SJCRH30 (cell line): ENCODE measurements around the gene LRRC27. TPM values are rescaled to one million over a fixed set of nuclear protein-coding genes. Genes with fewer than 3 reads are reported as not detected.
A peak's percentile ranks its signal among the peaks of the same experiment; 100 is the strongest.

Source experiments
- DNase-seq, 2 experiments: peaks; one replicate each; pipeline ENCODE4 v3.0.0-alpha.2; 2015 to 2020
- H3K27ac ChIP-seq: fragments of 250-450 bp; sonication (Bioruptor Pico); 2 replicates; pipeline ENCODE4 v1.5.1; 2020; ENCODE audit warnings: mild to moderate bottlenecking, moderate library complexity
- H3K27me3 ChIP-seq: fragments of 250-450 bp; sonication (Bioruptor Pico); 2 replicates; pipeline ENCODE4 v1.5.1; 2020; ENCODE audit warnings: mild to moderate bottlenecking, moderate library complexity
- H3K36me3 ChIP-seq: fragments of 250-450 bp; sonication (Bioruptor Pico); 2 replicates; pipeline ENCODE4 v1.5.1; 2020; ENCODE audit warnings: mild to moderate bottlenecking, moderate library complexity
- H3K4me1 ChIP-seq: fragments of 250-450 bp; sonication (Bioruptor Pico); 2 replicates; pipeline ENCODE4 v1.5.1; 2020; ENCODE audit warnings: mild to moderate bottlenecking, moderate library complexity
- H3K4me3 ChIP-seq: fragments of 250-450 bp; sonication (Bioruptor Pico); 2 replicates; pipeline ENCODE4 v1.5.1; 2020; ENCODE audit warnings: mild to moderate bottlenecking, moderate library complexity
- H3K9me3 ChIP-seq: fragments of 250-450 bp; sonication (Bioruptor Pico); replicated peaks from 2 replicates; pipeline ENCODE4 v1.5.1; 2020; ENCODE audit warnings: mild to moderate bottlenecking, moderate library complexity
- total RNA-seq: library from RNA; depleted of rRNA; stranded (reverse); fragments of >200 nt; shearing (Covaris generic); gene quantifications from 2 replicates; pipeline ENCODE4 v1.2.3, GENCODE V29; 2014

Gene LRRC27
- total RNA-seq, 1 experiment from 2014 or later: 1.8 TPM

DNA sequence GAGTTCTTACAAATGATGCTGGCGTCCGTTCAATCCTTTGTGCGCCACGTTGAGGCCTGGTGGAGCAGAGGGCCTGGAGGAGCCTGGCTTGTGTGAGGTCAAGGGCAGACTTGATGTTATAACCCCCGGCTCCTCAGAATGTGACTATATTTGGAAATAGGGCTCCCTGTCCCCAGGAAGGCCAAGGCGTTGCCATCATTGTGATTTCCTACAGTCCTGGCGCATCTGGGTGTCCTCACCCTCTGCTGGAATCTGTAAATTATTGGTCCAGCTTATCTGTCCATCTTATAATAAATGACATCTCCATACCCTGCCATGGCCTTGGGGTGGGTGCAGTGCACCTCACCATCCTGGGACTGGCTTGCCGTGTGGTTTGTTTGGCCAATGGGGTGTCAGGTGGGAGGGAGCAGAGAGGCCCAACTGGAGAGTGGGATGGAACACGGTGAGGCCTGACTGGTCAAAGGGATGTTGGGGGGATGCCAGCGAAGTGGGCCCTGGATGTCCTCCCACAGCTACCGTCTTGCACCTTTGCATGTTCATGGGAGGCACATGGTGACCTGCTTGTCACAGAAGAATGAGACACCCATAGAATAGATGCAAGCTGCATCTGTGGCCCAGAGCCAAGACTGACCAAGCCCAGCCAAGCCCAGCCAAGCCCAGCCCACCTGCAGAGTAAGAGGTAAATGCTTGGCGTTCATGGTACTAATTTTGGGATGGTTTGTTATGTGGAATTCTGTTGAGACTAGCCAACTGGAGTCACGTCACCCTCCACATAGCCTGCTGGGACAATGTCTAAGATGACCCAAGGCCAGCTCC is 11.1 kb upstream of the LRRC27 start:
- Histone ChIP-seq H3K9me3 (no peaks in the 10 kb centered on the region), H3K36me3 (no peaks in the 10 kb centered on the region), H3K4me3 (no peak overlapping the region), H3K27me3 (no peaks in the 10 kb centered on the region), H3K27ac (peak overlapping the region; percentile 50), H3K4me1 (peaks cover 3% of the 10 kb centered on the region; the same call in 1 of the 2 replicates)
- DNase-seq: no peak

DNA sequence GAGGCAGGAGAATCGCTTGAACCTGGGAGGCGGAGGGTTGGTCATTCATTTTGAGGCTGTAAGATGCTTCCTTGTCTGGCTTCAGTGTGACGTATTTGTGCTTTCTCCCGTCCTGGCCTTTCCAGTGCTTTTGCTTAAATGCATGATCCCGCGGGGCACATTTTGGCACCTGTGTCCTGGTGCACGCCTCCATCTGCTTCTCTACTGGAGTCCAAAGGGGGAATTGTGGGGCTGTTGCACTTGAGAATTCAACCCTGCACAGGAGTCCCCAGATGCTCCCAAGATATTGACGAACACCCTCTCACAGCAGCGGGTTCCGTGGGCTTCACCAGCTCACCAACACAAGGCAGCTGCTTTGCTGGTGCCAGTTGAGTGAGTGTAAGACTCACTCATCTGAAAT is 10.3 kb upstream of the LRRC27 start:
- Histone ChIP-seq H3K36me3 (no peaks in the 10 kb centered on the region), H3K4me1 (peaks cover 3% of the 10 kb centered on the region; the same call in 1 of the 2 replicates), H3K27me3 (no peaks in the 10 kb centered on the region), H3K9me3 (no peaks in the 10 kb centered on the region), H3K27ac (no peak overlapping the region), H3K4me3 (no peak overlapping the region)
- no peak for DNase-seq

DNA sequence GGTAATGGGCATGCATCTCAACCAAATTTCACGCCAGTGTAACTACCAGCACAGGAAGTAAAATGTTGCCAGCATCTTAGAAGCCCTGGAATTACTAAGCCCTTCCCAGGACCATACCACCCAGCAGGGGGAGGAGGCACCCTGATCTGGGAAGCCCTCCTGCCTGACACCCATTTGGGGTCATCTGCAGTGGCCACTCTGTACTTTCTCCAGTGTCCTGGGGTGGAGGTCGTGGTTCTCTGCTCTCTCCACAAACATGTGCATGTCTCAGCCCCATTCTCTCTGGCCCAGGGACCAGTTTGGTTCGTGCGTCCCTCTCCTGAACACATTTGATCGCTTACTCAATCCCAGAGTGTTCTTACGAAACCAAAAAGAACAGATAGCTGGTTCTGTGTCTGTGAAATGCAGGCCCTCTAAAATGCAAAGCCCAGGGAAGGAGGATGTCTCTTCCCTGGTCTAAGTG is 9.4 kb upstream of the LRRC27 start:
- DNase-seq: no peak
- no peak overlapping the region for H3K27ac ChIP-seq
- no peaks in the 10 kb centered on the region for H3K27me3 ChIP-seq
- no peaks in the 10 kb centered on the region for H3K9me3 ChIP-seq
- peaks cover 3% of the 10 kb centered on the region; the same call in 1 of the 2 replicates for H3K4me1 ChIP-seq
- H3K4me3 ChIP-seq: no peak overlapping the region
- H3K36me3 ChIP-seq: no peaks in the 10 kb centered on the region

DNA sequence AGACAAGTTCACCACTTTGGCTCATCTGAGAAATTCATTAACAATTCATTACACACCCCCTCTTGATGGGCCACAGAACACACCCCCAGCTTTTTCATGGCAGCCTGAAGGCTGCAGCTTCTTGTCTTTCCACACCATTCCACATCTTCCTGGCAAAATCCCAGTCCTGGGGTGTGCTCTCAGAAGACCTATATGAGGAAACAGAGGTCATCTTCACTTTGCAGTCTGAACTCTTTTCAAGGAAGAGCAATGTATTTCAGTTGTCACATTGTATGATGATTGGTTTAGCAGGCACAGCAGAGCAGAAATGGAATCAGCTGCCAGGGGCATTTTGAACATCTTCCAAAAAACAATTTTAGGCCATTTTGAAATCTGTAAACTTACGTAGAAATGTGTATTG is 7.8 kb upstream of the LRRC27 start:
- Histone ChIP-seq H3K4me1 (peaks cover 3% of the 10 kb centered on the region; the same call in 1 of the 2 replicates), H3K4me3 (no peak overlapping the region), H3K36me3 (no peaks in the 10 kb centered on the region), H3K27me3 (no peaks in the 10 kb centered on the region), H3K9me3 (no peaks in the 10 kb centered on the region), H3K27ac (no peak overlapping the region)
- no peak for DNase-seq

DNA sequence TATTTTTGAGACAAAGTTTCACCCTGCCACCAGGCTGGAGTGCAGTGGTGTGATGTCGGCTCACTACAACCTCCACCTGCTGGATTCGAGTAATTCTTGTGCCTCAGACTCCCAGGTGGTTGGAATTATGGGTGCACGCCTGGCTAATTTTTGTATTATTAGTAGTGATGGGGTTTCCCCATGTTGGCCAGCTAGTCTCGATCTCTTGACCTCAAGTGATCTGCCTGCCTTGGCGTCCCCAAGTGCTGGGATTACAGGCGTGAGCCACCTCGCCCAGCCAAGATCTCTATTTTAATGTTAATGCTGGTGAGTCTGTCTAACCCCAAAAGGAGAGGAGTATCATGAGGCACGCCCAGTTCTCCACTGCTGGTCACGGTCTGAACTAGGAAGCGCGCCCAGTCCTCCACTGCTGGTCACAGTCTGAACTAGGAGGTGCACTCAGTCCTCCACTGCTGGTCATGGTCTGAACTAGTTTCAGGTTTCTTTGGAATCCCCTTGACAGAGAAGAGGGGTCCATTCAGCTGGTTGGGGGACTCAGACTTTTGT is 5.6 kb upstream of the LRRC27 start:
- no peaks in the 10 kb centered on the region for H3K27me3 ChIP-seq

DNA sequence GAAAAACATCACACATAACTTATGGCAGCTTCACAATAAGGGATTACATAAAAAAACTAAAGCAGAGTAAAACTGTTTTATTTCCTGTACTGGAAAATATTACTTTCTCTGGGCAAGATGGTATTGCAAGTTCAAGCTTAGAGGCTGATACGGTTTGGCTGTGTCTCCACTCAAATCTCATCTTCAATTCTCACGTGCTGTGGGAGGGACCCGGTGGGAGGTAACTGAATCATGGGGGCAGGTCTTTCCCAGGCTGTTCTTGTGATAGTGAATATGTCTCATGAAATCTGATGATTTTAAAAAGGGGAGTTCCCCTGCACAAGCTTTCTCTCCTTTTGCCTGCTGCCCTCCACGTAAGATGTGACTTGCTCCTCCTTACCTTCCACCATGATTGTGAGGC is 5.1 kb upstream of the LRRC27 start:
- DNase-seq: no peak
- Histone ChIP-seq H3K27ac (no peak overlapping the region), H3K4me1 (no peaks in the 10 kb centered on the region), H3K27me3 (no peaks in the 10 kb centered on the region), H3K36me3 (no peaks in the 10 kb centered on the region), H3K9me3 (no peaks in the 10 kb centered on the region), H3K4me3 (no peak overlapping the region)

More for the DNA sequence above, 5.6 kb upstream of the LRRC27 start:
- H3K4me3 ChIP-seq: no peak overlapping the region
- no peaks in the 10 kb centered on the region for H3K4me1 ChIP-seq
- no peak for DNase-seq
- H3K27ac ChIP-seq: no peak overlapping the region
- no peaks in the 10 kb centered on the region for H3K36me3 ChIP-seq
- H3K9me3 ChIP-seq: no peaks in the 10 kb centered on the region

DNA sequence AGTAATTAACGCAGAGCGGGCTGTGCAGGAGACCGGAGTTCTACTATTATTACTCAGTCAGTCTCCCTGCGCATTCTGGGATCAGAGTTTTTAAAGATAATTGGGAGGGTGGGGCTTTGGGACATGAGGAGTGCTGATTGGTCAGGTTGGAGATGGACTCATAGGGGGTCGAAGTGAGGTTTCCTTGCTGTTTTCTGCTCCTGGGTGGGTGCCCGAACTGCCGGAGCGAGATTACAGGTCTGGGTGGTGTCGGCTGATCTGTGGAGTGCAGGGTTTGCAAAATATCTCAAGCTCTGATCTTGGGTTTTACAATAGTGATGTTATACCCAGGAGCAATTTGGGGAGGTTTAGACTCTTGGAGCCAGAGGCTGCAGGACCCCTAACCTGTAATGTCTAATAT is 3.9 kb upstream of the LRRC27 start:
- Histone ChIP-seq H3K27ac (no peak overlapping the region), H3K4me3 (no peak overlapping the region), H3K4me1 (no peaks in the 10 kb centered on the region), H3K27me3 (no peaks in the 10 kb centered on the region), H3K36me3 (no peaks in the 10 kb centered on the region), H3K9me3 (no peaks in the 10 kb centered on the region)
- DNase-seq: no peak

DNA sequence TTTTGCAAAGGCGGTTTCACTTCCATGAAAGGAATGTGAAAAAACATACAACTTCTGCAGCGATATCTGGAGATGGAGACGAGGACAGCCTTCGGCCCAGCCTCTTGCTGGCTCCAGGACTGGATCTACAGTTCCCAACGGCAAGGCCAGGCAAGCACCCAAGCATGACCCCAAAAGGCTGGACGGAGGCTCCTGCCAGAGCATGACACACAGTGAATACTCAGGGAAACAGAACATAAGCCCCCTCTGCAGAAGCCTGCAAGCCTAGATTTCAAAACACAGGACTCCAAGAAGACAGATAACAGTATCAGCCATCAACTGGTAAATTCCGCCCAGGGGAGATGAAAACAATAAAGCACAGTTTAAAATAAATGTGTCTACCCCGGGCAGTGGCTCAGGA is 3.3 kb upstream of the LRRC27 start:
- Histone ChIP-seq H3K27ac (no peak overlapping the region), H3K4me1 (no peaks in the 10 kb centered on the region), H3K36me3 (no peaks in the 10 kb centered on the region), H3K4me3 (no peak overlapping the region), H3K9me3 (no peaks in the 10 kb centered on the region), H3K27me3 (no peaks in the 10 kb centered on the region)
- DNase-seq: no peak

DNA sequence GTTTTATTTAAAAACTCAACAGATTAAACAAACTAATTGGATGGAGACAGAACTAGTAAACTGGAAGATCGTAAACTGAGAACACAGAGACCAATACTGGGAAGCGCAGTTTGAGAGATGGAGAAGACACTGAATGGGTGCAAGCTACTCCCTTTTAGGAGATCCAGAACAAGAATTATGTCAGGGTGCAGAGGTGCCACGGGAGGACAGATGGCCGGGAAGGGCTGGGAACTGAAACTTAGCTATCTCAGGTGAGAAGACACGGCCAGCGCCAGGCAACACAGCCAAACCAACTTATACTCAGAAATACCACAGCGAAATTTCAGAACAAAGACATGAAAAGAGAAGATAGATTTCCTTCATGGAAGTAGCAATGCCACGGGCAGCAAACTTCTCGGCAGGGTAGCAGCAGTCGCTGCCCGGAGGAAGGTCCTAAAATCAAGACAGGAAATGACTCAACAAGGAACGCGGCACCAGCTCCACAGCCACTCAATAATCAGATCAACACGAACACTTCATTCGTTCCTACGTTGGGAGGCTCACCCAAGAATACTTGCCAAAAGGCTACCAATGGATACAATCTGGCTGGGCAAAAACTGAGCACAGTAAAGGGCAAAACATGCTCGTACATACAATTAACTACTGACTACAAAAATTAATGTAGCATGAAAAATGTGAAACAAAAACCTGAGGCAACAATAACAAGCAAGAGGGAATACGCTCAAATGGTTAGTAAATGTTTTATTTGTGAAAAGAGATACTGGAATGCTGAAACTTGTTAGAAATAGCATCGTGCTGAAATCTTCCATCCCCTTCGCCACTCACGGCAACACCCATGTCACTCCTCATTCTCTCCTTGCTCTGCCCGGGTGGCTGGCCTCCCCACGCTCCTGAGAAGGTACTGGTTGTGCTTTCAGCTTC is 2.2 kb upstream of the LRRC27 start:
- H3K27me3 ChIP-seq: no peaks in the 10 kb centered on the region
- H3K27ac ChIP-seq: no peak overlapping the region
- H3K4me3 ChIP-seq: no peak overlapping the region
- no peak for DNase-seq
- no peaks in the 10 kb centered on the region for H3K4me1 ChIP-seq
- no peaks in the 10 kb centered on the region for H3K36me3 ChIP-seq
- no peaks in the 10 kb centered on the region for H3K9me3 ChIP-seq

DNA sequence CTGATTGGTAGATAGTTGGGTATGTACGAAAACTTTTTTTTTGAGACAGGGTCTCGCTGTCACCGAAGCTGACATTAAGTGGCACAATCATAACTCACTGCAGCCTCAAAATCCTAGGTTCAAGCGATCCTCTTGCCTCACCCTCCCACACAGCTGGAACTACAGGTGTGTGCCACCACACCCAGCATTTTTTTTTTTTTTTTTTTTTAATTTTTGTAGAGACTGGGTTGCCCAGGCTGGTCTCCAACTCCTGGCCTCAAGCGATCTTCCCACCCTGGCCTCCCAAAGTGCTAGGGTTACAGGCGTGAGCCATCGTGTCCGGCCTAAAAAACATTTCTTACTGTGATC is 1.5 kb upstream of the LRRC27 start:
- DNase-seq: no peak
- no peaks in the 10 kb centered on the region for H3K27me3 ChIP-seq
- H3K4me1 ChIP-seq: no peaks in the 10 kb centered on the region
- H3K27ac ChIP-seq: no peak overlapping the region
- no peak overlapping the region for H3K4me3 ChIP-seq
- no peaks in the 10 kb centered on the region for H3K9me3 ChIP-seq
- no peaks in the 10 kb centered on the region for H3K36me3 ChIP-seq

DNA sequence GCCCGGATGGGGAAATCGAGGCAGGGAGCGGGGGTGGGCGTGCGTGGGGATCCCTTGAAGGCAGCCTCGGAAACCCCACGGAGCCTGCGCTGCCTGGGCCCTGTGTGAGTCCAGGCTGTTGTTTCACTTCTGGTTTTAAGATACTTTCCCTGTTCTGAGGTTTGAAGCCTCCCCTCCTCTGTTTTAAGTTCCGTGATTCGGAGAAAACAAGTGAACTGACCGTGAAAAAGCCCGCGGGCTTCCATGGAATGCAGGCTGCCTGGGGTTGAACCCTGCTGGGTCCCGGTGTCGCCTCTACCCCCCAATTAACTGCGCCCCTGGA is 401 bp downstream of the LRRC27 start:
- Histone ChIP-seq H3K27me3 (no peaks in the 10 kb centered on the region), H3K27ac (no peak overlapping the region), H3K4me3 (peak overlapping the region; percentile 98)

DNA sequence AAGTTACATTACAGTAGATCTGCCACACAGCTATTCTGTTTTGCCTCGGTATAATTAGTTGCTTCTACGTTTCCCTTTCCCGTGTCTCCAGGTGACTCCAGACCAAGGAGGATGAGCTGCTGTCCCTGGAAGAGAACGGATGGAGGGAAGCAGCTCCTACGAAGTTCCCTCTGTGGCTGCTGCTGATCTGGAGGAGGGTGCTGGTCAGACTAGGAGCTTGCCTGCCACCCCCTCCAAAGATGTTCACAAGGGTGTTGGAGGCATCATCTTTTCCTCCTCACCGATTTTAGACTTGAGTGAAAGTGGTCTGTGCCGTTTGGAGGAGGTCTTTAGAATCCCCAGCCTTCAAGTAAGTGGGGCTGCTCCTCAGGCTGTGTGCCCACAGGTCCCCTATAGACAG is 1.4 kb downstream of the LRRC27 start:
- DNase-seq: no peak
- Histone ChIP-seq H3K27ac (no peak overlapping the region), H3K27me3 (no peaks in the 10 kb centered on the region)

More for the DNA sequence above, 401 bp downstream of the LRRC27 start:
- no peak for DNase-seq
- no peaks in the 10 kb centered on the region for H3K36me3 ChIP-seq
- no peaks in the 10 kb centered on the region for H3K4me1 ChIP-seq
- H3K9me3 ChIP-seq: no peaks in the 10 kb centered on the region

DNA sequence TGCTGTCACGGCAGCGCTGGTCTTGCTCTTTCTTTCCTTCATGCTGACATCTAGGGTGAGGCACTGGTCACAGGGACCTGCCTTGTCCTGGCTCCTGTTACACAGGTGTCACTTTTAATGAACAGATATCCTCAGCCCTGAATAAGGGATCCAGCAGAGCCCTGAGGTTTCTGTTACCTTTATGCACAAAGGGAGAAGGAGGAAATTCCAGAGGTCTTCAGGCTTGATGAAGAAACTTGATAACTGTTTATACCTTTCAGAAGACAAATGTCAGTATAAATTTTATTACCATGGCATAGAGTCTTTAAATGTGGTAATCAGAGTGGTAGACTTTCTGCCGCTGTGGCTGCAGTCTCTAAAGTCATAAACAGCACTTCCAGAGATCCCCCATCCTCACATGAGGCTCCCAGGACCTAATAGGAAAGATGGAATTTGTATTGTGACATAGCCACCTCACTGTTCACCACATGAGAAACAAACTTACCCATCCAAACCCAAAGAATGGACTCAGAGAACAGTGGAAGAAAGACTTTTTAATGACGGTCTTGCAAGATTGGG is 2.7 kb downstream of the LRRC27 start:
- no peak overlapping the region for H3K4me3 ChIP-seq

More for the DNA sequence above, 1.4 kb downstream of the LRRC27 start:
- Histone ChIP-seq H3K4me1 (no peaks in the 10 kb centered on the region), H3K4me3 (no peak overlapping the region), H3K9me3 (no peaks in the 10 kb centered on the region), H3K36me3 (no peaks in the 10 kb centered on the region)

DNA sequence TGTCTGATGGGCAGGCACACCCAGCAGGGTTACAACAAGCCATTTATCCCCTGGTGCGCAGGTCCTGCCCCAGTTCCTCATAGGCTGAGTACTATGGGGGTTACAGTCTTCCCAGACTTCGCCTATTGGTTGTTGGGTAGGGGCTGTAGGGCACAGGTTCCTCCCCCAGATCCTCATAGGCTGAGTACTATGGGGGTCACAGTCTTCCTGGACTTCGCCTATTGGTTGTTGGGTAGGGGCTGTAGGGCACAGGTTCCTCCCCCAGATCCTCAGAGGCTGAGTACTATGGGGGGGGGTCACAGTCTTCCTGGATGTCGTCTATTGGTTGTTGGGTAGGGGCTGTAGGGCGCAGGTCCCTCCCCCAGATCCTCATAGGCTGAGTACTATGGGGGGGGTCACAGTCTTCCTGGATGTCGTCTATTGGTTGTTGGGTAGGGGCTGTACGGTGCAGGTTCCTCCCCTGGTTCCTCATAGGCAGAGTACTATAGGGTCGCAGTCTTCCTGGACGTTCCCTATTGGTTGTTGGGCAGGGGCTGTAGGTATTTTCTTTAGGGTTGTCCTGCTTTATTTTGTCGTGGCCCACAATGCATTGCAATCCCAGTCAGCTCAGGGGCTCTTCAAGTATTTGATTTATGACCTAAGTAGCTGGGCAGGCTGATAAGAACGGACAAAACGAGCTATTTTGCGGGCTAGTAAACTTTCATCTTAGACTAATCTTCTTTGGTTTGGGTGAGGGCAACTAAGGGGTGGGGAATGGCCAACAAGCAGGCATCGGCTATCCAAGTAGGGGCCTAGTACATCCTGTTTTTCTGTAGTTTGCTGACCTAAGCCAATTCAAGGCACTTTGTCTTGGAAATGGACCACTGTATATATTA is 3.4 kb downstream of the LRRC27 start:
- Histone ChIP-seq H3K4me1 (no peaks in the 10 kb centered on the region), H3K36me3 (no peaks in the 10 kb centered on the region), H3K27ac (no peak overlapping the region)

More for the DNA sequence above, 2.7 kb downstream of the LRRC27 start:
- no peak overlapping the region for H3K27ac ChIP-seq
- no peaks in the 10 kb centered on the region for H3K27me3 ChIP-seq
- H3K4me1 ChIP-seq: no peaks in the 10 kb centered on the region
- no peaks in the 10 kb centered on the region for H3K36me3 ChIP-seq
- DNase-seq: no peak
- no peaks in the 10 kb centered on the region for H3K9me3 ChIP-seq

More for the DNA sequence above, 3.4 kb downstream of the LRRC27 start:
- H3K27me3 ChIP-seq: no peaks in the 10 kb centered on the region
- H3K9me3 ChIP-seq: no peaks in the 10 kb centered on the region
- no peak overlapping the region for H3K4me3 ChIP-seq
- peak in 1 of 2 experiments; percentile 3 for DNase-seq
